ENCODE data around the gene FAM107B.

DNA sequence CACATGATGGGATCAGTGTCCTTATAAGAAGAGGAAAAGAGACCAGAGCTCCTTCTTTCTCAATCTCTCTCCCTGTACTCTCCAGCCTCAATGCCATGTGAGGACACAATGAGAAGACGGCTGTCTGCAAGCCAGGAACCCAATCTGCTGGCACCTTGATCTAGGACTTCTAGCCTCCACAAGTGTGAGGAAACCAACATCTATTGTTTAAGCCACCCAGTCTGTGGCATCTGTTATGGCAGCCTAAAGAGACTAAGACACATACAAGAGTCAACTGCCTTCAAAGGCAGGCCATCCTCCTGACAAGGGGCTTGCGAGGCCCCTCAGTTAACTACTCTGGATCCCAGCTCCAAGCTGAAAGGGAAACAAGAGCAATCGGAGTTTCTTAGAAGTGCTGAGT, 225.7 kb downstream of the FAM107B start:
- TF ChIP-seq ZNF707 (tag by site-specific recombination; IDR thresholded peaks at IDR 0.05) (no peak), TCF7L2 (IDR thresholded peaks at IDR 0.05; ENCODE audit: borderline replicate concordance, low read depth, low read length) (no peak), CTCF (tag by site-specific recombination; IDR thresholded peaks at IDR 0.05) (no peak), ZNF114 (tag by site-specific recombination; IDR thresholded peaks at IDR 0.05) (no peak), SP3 (tag by site-specific recombination; IDR thresholded peaks at IDR 0.05) (no peak), ZBTB8A (tag by site-specific recombination; IDR thresholded peaks at IDR 0.05) (no peak), ZNF580 (tag by site-specific recombination; IDR thresholded peaks at IDR 0.05) (no peak), RBAK (tag by site-specific recombination; IDR thresholded peaks at IDR 0.05) (no peak)

All from HEK293 (cell line).